SK-N-DZ (cell line): Measurements from ENCODE around the gene ING5.

ENCODE experiments used
- DNase-seq: peaks from one replicate; pipeline ENCODE4 v3.0.0-alpha.2; 2015; ENCODE audit warnings: low spot score

Gene ING5

DNA sequence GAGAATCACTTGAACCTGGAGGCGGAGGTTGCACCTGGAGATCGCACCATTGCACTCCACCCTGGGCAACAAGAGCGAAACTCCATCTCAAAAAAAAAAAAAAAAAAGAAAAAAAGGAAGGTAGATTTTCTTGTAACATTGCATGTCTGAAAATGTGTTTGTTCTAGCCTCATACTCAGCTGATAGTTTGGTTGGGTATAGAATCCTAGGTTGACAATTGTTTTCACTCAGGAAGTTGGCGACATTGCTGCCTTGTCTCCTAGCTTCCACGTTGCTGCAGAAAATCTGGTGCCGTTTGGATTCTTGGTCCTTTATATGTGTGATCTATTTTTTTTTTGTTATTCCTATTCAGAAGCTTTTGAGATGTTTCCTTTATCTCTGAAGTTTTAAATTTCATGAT, 4.7 kb downstream of the ING5 start:
- DNase-seq = no peak

DNA sequence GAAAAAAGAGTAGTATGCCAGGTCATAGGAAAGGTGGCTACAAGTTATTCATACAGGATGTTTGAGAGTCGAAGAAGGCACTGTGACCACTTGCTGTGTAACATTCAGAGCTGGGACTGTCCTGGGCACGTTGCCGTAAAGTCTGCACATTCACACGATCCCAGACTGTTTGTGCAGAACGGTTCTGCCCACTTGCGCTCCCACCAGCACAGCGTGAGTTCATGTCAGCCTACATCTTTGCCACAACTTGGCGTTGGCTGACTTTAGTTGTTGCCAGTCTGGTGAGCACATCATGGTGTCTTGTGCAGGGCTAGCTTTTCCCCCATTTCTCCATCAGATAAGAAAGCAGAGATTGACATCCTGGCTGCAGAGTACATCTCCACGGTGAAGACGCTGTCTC, 7.0 kb downstream of the ING5 start:
- DNase-seq = no peak

DNA sequence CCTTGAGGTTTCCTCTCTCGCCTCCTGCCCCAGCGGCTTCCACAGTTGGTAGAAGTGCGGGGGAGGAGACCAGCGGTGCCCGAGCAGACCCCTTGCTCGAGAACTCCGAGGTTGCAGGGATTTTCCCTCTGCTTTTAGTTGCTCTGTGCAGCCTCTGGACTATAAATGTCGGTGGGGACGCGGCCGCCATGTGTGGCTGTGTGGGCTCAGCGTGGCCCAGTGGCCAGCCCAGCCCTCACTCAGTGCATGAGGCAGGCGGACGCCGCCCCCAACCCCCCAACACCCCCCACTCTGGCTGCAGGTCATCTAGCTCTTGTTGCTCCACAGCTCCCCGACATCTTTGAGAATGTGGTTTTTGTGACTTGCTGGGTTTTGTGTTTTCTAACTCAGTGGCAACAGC, 17.3 kb downstream of the ING5 start:
- no peak for DNase-seq

DNA sequence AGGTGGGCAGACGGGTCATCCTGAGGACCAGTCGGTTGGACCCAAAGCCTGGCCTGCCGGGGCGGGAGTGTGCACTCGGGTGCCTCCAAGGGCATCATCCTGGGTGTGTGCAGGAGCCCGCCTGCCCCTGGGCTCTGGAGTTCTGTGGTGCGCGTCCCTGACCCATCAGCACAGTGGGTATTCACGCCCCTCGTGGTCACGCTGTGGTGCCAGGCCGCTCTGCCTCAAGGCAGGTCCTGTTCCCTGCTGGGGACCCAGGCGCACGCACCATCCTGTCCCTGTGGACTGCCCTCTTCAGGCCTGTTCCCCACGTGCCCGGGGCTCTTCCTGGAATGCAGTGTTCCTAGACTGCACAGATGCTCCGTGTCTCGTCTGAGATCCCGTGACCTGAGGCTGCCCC, 18.3 kb downstream of the ING5 start:
- no peak for DNase-seq

DNA sequence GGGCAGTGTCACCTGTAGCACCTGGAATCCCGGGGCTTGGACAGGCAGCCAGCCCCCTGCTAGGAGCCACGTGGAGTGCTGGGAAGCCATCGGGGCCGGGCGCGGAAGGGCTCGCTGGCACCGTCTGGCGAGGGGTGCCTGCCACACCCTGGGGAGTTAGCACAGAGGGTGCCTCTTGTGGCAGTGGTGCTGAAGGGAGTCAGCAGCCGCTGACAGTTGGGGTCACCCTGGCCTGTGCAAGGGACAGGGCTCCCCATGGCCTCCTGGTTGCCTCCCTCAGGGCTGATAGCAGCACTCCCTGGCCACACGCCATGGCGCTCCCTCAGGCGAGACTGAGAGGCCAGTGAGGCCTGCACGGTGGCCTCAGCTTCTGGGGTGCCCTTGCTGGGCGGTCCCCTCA, 18.7 kb downstream of the ING5 start:
- no peak for DNase-seq

DNA sequence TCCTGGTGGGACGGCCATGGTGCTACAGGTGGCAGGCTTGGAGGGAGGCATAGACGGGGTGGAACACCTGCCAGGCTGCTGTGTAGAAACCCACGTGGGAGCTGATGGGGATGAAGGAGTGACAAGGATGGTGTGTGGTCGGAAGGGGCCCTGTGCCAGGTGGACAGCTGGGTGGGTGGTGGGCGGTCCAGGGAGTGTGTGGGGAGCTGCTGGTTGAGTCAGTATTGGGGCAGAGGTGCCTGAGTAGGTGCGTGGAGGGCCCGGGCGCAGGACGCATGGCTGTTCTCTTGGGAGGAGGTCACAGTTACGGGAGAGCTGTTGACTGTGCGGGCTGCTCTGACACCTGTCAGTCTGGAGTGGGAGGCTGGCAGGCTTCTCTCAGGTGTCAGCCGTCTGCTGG, 20.0 kb downstream of the ING5 start:
- no peak for DNase-seq

DNA sequence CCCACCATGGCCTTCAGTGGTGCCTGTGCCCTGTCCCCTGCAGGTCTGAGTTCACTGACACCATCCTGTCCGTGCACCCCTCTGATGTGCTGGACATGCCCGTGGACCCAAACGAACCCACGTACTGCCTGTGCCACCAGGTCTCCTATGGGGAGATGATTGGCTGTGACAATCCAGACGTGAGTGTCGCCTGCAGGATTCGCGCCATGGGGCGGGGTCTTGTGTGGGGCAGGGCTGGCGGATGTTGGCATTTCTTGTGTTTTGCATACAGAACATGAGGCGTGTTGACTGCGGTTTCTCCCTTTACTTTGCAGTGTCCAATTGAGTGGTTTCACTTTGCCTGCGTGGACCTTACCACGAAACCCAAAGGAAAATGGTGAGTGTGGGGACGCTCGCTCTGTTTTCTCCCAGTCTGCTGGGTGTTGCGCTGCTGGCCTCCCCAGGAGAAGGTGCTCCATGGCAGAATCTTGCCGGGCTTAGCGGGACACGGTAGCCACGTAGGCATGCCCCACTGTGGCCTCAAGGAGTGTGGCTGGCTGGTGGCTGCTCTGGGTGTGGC, 21.1 kb downstream of the ING5 start:
- no peak for DNase-seq

DNA sequence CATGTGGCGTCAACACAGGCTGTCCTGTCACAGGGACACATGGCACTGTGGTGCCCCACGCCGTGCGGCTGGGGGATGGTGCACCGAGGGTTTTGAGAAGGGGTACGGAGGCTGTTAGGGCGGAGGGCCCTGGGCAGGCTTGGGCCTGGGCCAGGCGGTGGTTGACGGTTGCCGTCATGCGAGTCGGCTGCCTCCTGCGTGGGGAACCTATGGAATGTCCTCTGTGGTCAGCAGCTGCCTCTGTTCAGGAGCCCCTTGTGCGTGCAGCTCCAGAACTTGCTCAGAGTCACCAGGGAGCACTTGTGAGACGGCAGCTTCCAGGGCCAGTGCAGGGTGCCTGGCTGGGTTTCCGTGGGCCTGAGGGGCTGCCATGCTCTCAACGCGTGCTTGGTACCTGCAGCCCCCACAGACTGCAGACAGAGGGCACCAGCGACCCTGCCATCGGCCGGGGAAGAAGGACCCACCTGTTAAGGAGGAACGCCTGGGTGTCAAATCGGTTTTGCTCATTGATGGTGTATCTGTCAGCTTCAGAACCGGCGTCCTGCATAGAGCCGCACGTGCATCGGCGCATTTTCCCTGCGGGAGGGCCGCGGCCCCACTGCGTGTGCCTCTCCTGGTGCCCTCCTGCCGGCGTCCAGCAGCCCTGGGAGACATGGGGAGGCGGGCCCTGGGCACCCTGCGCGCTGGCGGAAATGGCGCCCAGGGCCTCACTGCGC, 22.6 kb downstream of the ING5 start:
- no peak for DNase-seq

DNA sequence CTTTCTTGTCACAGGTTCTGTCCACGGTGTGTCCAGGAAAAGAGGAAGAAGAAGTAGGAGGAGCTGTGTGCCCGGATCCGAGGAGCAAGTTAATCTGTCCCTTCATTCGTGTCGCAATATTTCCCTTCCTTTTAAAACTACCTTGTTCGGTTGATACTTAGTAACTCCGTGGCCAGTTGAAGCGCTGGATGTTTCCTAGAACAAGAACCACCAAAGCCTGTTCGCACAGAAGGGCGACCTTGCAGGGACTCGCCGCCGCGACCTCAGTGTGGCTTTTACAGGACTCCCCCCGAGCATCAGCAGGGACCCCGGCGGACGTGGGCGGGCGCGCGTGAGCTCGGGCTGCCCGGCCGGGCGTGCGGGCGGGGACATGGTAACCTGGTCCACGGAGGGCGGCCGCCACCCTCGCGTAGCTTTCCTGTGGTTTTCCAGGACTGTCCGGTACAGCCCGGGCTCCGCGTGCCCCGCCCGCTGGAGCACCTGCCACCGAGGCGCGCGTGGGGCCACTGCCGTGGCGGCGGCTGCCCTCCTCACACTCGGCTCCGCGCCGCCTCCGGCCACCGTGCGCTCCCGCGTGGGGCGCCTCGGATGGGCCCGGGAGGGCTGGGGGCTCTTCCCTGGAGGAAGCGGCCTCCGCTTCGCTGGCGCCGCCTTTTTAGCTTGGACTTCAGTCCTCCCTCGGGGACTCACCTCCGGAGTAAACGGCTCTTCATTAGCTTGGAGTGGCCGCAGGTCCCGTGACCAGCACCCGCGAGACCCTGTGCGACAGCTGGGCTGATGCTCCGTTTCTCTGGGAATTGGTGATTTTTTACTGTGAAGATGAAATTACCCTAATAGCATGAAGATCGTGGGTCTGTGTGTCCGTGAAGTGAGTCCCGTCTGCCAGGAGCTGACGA, 23.4 kb downstream of the ING5 start:
- no peak for DNase-seq

DNA sequence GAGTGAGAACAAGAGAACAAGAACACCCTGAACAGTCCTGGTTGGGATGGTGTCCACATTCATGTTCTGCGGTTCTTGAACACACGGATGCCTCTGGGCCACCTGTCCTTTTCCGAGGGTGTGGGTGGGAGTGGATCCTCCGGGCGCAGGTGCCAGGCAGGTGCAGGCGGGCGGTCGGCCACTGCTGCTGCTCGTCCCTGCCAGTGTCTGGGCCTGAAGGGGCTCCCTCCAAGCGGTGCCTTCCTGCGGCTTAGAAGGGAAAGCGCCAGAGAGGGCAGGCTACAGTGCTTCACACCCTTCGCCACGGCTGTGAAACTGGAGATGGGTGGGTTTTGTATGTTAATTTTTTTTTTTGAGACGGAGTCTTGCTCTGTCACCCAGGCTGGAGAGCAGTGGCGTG, 24.6 kb downstream of the ING5 start:
- no peak for DNase-seq

DNA sequence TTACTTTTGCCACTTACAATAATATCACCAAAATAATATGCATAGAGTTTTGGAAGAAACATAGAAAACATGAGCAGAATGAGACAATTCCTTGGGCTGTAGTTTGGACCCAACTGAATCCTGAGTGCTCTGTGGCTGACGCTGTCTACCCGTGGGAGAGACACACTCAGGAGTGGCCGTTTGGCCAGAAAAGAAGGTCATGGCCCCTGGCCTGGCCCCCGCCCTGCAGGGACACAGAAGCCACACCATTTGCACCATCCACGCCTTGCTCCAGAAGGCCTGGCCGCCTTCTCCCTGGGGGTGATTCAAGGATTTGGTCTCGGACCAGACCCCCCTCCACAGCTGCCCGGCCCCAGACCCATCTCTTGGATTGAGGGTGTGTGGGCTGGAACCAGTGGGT, 26.2 kb downstream of the ING5 start:
- DNase-seq = no peak

DNA sequence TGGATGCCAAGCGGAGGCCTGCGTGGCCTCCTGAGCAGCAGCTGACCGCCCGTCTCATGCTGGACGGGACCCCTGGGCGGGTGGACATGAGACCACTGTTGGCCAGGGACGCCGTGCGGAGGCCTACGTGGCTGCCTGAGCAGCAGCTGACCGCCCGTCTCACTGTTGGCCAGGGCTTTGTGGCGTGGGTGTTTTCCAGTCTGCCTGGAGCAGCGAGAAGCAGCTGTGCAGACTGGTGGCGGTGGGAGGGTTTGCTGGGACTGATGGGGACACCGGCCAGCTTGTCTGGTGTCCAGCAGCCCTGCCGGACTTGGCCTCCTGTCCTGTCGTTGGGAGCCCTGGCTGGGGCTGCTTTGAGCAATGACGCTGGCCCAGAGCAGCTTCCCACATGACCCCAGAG, 26.8 kb downstream of the ING5 start:
- DNase-seq = no peak

DNA sequence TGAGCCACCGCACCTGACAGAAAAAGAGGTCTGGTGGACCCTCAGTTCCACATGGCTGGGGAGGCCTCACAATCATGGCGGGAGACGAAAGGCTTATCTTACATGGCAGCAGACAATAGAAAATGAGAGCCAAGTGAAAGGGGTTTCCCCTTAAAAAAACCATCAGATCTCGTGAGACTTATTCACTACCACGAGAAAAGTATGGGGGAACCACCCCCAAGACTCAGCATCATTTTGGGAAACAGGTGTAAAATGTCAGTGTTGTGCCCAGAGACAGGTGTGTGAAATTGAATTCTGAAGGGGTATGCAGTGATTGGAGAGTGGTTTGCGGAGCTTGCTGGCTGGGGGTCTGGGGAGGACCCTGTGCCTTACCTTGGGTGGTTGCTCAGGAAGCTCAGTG, 28.0 kb downstream of the ING5 start:
- no peak for DNase-seq

DNA sequence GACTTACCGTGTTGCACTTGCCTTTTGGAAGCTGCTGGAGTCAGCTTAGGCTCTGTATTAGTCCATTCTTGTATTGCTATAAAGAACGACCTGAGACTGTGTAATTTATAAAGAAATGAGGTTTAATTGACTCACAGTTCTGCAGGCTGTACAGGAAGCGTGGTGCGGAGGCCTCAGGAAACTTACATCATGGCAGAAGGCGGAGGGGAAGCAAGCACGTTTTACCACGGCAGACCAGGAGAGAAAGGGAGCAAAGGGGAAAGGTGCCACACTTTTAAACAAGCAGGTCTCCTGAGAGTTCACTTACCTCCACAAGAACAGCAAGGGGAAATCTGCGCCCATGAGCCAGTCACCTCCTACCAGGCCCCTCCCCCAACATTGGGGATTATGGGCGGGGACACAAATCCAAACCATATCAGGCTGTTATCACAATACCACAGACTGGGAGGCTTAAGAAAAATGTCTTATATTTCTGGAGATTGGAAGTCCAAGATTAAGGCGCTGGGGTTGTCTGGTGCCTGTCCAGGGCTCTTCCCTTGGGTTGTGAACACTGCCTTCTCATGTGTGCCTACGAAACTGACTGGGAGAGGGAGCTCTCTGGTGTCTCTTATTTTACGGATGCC, 28.9 kb downstream of the ING5 start:
- no peak for DNase-seq

DNA sequence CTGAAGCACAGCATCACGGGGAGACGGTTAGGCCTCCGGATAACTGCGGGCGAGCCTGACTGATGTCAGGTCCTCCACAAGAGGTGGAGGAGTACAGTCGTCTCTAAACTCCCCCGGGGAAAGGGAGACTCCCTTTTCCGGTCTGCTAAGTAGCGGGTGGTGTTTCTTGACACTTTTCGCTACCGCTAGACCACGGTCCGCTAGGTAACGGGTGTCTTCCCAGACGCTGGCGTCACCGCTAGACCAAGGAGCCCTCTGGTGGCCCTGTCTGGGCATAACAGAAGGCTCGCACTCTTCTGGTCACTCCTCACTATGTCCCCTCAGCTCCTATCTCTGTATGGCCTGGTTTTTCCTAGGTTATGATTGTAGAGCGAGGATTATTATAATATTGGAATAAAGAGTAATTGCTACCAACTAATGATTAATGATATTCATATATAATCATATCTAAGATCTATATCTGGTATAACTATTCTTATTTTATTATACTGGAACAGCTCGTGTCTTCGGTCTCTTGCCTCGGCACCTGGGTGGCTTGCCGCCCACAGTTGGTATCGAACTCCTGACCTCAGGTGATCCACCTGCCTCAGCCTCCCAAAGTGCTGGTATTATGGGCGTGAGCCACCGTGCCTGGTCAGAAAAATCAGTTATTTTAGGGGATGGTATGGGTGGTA, 30.8 kb downstream of the ING5 start:
- DNase-seq = peak; percentile 55

DNA sequence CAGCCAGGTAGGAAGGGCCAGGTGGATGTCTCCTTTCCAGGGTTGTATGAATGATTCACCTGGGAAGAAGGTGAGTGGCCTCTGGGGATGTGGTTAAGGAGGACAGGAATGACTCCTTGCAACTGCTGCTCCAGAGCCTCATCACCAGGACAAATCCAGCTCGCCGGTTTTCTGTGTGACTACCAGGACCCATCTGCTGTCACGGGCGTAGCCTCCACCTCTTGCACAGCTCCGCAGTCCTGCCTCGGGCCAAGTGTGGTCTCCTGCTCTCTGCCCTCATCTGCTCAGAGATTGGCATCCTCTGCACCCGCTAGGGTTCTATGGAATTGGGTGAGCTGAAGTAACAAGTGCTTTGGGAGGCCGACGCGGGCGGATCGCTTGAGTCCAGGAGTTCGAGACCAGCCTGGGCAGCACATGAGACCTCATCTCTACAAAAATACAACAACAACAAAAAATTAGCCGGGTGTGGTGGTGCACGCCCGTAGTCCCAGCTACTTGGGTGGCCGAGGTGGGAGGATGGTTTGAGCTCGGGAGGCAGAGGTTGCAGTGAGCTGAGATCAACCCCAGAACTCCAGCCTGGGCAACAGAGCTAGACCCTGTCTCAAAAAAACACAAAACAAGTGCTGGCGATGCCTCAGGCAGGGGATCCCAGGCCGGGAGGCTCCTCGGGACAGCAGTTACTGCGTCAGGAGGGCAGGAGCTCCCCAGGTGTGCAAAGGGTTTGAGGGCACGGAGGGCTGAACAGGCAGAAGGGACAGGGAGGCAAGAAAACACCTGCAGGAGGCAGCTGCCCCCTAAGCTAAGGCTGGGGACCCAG, 31.8 kb downstream of the ING5 start:
- no peak for DNase-seq

DNA sequence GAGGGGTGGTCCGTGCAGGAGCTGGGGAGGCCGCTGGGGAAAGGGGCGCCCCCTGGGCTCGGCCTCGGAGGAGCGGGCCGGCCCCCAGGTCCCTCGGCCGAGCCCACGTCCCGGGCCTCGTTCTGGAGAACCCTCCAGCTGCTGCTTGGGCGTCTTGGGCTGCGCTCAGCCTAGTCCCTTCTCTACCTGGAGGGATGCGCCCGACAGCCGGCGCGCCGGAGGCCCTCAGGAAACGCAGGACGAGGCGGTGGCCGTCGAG, 32.3 kb downstream of the ING5 start:
- no peak for DNase-seq

DNA sequence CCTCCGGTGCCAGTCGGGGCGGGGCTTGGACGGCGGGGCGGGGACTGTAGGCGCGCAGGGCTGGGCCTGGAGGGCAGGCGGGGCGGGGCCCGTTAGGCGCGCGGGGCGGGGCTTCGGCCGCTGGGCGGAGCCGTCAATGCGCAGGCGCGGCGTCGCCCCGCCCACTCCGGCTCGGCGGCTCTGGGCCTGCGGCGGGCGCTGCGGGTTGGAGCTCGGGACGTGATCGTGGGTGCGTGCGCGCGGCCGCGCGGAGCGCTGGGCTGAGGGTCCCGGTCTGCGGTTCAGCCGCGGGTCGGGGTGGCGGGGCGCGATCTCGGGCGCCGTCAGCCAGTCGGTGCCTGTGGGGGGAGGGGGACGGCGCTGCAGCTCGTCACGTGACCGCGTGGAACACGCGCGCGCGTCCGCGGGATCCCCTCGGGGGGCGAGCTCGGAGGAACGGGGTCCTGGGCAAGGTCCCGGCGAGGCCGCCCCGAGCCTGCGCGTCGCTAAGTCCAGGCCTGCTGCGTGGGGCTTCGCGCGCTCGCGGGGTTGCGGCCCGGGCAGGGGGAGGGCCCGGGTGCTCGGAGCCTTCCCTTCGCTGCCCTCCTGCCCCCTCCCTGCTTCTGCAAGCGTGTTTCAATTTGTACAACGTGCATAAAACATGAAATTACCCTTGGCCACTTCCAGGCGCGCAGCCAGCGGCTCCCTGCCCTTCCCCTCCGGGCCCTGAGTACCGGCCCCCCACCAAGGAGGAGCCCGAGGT, 32.8 kb downstream of the ING5 start, which contains the start of gene D2HGDH:
Gene D2HGDH (plus strand): TSS at position 164 of the 742 bp plus-strand sequence. CDS start 595 bp downstream, outside the sequence.
- peak; percentile 79 for DNase-seq

DNA sequence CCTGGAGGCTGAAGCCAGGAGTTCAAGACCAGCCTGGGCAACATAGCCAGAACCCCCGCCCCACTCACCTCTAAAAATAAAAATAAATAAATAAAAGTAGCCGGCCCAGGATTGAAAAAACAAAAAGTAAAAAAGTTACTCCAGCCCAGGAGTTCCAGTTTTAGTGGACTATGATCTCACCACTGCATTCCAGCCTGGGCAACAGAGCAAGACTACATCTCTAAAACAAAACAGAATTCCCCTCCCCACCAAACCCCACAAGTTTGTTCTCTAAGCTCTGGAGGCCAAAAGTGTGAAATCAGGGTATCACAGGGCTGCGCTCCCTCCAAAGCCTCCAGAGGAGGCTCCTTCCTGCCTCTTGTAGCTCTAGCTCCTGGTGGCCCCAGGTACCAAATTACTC, 34.3 kb downstream of the ING5 start:
- no peak for DNase-seq

DNA sequence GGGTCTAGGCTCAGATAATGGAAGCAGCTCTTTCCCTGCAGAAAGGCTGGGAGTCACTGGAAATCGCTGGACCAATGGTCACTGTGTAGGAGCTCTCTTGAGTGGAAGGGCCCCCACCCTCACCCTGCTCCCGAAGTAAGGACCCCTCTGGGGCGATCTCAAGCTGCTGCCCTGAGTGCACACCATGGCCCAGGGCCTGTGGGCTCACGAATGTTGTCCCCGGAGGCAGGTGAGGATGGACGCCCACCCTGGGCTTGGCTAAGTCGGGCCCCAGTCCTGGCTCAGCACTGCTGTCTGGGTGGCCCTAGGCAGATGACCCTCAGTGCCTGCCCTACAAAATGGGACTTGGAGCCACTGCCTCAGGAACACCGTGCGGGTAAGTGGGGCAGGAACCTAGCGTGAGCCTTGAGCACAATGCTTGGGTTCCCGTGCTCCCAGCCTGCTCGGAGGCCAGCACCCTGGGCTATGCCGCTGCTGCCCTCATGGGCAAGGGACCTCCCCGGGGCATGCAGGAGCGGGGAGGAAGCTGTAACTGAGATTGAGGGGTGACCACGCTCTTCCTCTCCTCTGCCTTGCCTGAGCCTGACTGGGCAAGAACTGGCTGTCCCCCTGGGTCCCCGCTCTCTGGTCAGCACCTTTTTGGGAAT, 36.3 kb downstream of the ING5 start:
- DNase-seq = no peak
